A549 (cell line): ENCODE data around the gene HSD17B2. TPM values are rescaled to one million over a fixed set of nuclear protein-coding genes. Genes with fewer than 3 reads are reported as not detected.

Source experiments
- ATAC-seq, 2 experiments: fragments of 200-7000 bp in 1 of 2; fragments of >200 bp in 1 of 2; cut with Nextera tagmentation in 1 of 2; cut with Tn5 transposase in 1 of 2; 3 replicates each; pipeline versions ENCODE4 v1.8.0 to v1.9.1; 2018 to 2020; ENCODE audit warnings: mild to moderate bottlenecking in 1 of 2, moderate library complexity in 1 of 2
- CTCF ChIA-PET: fragments of 300-600 bp; sonication (Branson Sonifier 250); formaldehyde crosslinking; extraction: SDS; loops from one replicate; lab custom pipeline; 2021; ENCODE audit warnings: antibody characterized with exemption, inconsistent platforms; lab: Yijun Ruan, JAX
- POLR2A ChIA-PET: fragments of 350-600 bp; formaldehyde crosslinking; extraction: SDS; loops from one replicate; lab custom pipeline; 2021; ENCODE audit warnings: antibody characterized with exemption, inconsistent platforms; lab: Yijun Ruan, JAX
- DNase-seq, 2 experiments: peaks; one replicate each; pipeline versions ENCODE4 v3.0.0 to v3.0.0-alpha.2; 2011 to 2016; ENCODE audit warnings: low read depth in 1 of 2, low spot score in 1 of 2
- FAIRE-seq: peaks from 2 replicates; lab custom pipeline; 2011; peaks lifted over from hg19 to GRCh38; lab: Jason Lieb, UNC
- H3K27ac ChIP-seq, 2 experiments: fragments of >200 bp; sonication (Bioruptor Twin); formaldehyde crosslinking; 3 replicates each; pipeline ENCODE4 v1.5.1; 2016 to 2017
- H3K4me1 ChIP-seq: fragments of >200 bp; sonication (Bioruptor Twin); formaldehyde crosslinking; 3 replicates; pipeline ENCODE4 v1.6.1; 2016
- H3K4me2 ChIP-seq: fragments of >200 bp; sonication (Bioruptor Twin); formaldehyde crosslinking; 3 replicates; pipeline ENCODE4 v1.6.1; 2016
- H3K4me3 ChIP-seq: fragments of >200 bp; sonication (Bioruptor Twin); formaldehyde crosslinking; 3 replicates; pipeline ENCODE4 v1.5.1; 2016
- H3K9me3 ChIP-seq: fragments of >200 bp; sonication (Bioruptor Twin); formaldehyde crosslinking; 3 replicates; pipeline ENCODE4 v1.6.1; 2016
- BHLHE40 ChIP-seq: IDR thresholded peaks from 2 replicates; pipeline ENCODE4 v1.6.1; 2012; ENCODE audit warnings: low read depth, low read length, inconsistent platforms
- CBX2 ChIP-seq: fragments of 200-600 bp; sonication (generic); IDR thresholded peaks from 2 replicates; pipeline ENCODE4 v1.6.1; 2016; ENCODE audit warnings: low read depth, mild to moderate bottlenecking, borderline replicate concordance
- CHD4 ChIP-seq: fragments of 200-600 bp; sonication (generic); IDR thresholded peaks from 2 replicates; pipeline ENCODE4 v1.6.1; 2016; ENCODE audit warnings: antibody characterized with exemption, mild to moderate bottlenecking, borderline replicate concordance
- ESRRA ChIP-seq: fragments of 150-350 bp; IDR thresholded peaks from 2 replicates; pipeline ENCODE4 v1.6.1; 2014; ENCODE audit warnings: mild to moderate bottlenecking, low read length, borderline replicate concordance
- FOSB ChIP-seq: fragments of 250-450 bp; sonication (Bioruptor Pico); IDR thresholded peaks from 2 replicates; pipeline ENCODE4 v1.5.0; 2020; ENCODE audit warnings: mild to moderate bottlenecking, moderate library complexity
- FOSL2 ChIP-seq, 2 experiments: fragments of 450-650 bp in 1 of 2; fragments of >200 bp in 1 of 2; sonication (Bioruptor Twin) in 1 of 2; formaldehyde crosslinking; IDR thresholded peaks; 2 replicates each; pipeline versions ENCODE4 v1.5.0 to v1.6.1; 2016 to 2020; ENCODE audit warnings: mild to moderate bottlenecking in 1 of 2, moderate library complexity in 1 of 2
- FOXS1 ChIP-seq: fragments of 250-450 bp; sonication (Bioruptor Pico); IDR thresholded peaks from 2 replicates; pipeline ENCODE4 v1.5.0; 2020; ENCODE audit warnings: mild to moderate bottlenecking, moderate library complexity
- HDAC2 ChIP-seq: fragments of 200-600 bp; sonication (generic); IDR thresholded peaks from 2 replicates; pipeline ENCODE4 v1.6.1; 2016
- HEYL ChIP-seq: fragments of 250-450 bp; sonication (Bioruptor Pico); IDR thresholded peaks from 2 replicates; pipeline ENCODE4 v1.8.0; 2021; ENCODE audit warnings: mild to moderate bottlenecking, moderate library complexity
- HOXB13 ChIP-seq: fragments of 250-450 bp; sonication (Bioruptor Pico); IDR thresholded peaks from 2 replicates; pipeline ENCODE4 v1.5.0; 2020; ENCODE audit warnings: low read depth, mild to moderate bottlenecking, moderate library complexity
- KDM5A ChIP-seq: fragments of 200-600 bp; sonication (generic); IDR thresholded peaks from 2 replicates; pipeline ENCODE4 v1.6.1; 2016; ENCODE audit warnings: antibody characterized with exemption, mild to moderate bottlenecking
- MYC ChIP-seq: IDR thresholded peaks from 2 replicates; pipeline ENCODE4 v1.6.1; 2012; ENCODE audit warnings: mild to moderate bottlenecking, inconsistent platforms, low read length, improper control_type of control experiment, borderline replicate concordance
- NPAS2 ChIP-seq: fragments of 250-450 bp; sonication (Bioruptor Pico); IDR thresholded peaks from 2 replicates; pipeline ENCODE4 v1.8.0; 2022; ENCODE audit warnings: mild to moderate bottlenecking, moderate library complexity, borderline replicate concordance
- NR3C1 ChIP-seq: fragments of >200 bp; sonication (Bioruptor Twin); formaldehyde crosslinking; IDR thresholded peaks from 3 replicates; pipeline ENCODE4 v1.6.1; 2017
- PHF8 ChIP-seq: fragments of 200-600 bp; sonication (generic); IDR thresholded peaks from 2 replicates; pipeline ENCODE4 v1.6.1; 2016; ENCODE audit warnings: low read depth, mild to moderate bottlenecking, antibody characterized with exemption, moderate library complexity, borderline replicate concordance
- POLR2AphosphoS2 ChIP-seq: conservative IDR thresholded peaks from 2 replicates; pipeline ENCODE4 v1.6.1; 2012; ENCODE audit warnings: low read length, improper control_type of control experiment, inconsistent platforms
- RARB ChIP-seq: fragments of 250-450 bp; sonication (Bioruptor Pico); IDR thresholded peaks from 2 replicates; pipeline ENCODE4 v1.8.0; 2021; ENCODE audit warnings: mild to moderate bottlenecking, moderate library complexity
- SREBF2 ChIP-seq: fragments of 450-650 bp; IDR thresholded peaks from 2 replicates; pipeline ENCODE4 v1.6.1; 2014; ENCODE audit warnings: mild to moderate bottlenecking, moderate library complexity
- TFCP2L1 ChIP-seq: fragments of 250-450 bp; sonication (Bioruptor Pico); IDR thresholded peaks from 2 replicates; pipeline ENCODE4 v1.5.0; 2021; ENCODE audit warnings: mild to moderate bottlenecking
- ZFP36 ChIP-seq: fragments of 450-650 bp; IDR thresholded peaks from 2 replicates; pipeline ENCODE4 v1.6.1; 2014; ENCODE audit warnings: borderline replicate concordance; ENCODE audit not compliant: partially characterized antibody
- WGBS: methylation state at CpG from one replicate; pipeline ENCODE4 v1.1.6; 2017; ENCODE audit errors: missing lambda C conversion rate; 5-methylcytosine and 5-hydroxymethylcytosine counted together
- polyA plus RNA-seq, 4 experiments: library from polyadenylated mRNA; depleted of rRNA in 3 of 4; stranded (reverse); fragments of >200 nt; fragmentation: RNase III in 1 of 4; extraction: RNeasy Plus Mini Kit Qiagen cat#74134 plus additional on column Dnase treatment in 1 of 4; gene quantifications; 2 replicates in 3 of 4; 3 replicates in 1 of 4; pipeline ENCODE4 v1.2.3, GENCODE V29; 2011 to 2017
- TF ChIP-seq, protein P1 (sequence below): fragments of 250-450 bp; sonication (Bioruptor Pico); IDR thresholded peaks from 2 replicates; pipeline ENCODE4 v1.5.0; 2021; ENCODE audit warnings: mild to moderate bottlenecking, moderate library complexity, borderline replicate concordance
- TF ChIP-seq, protein P2 (sequence below): fragments of >200 bp; sonication (Bioruptor Twin); formaldehyde crosslinking; IDR thresholded peaks from 3 replicates; pipeline ENCODE4 v1.6.1; 2016
- TF ChIP-seq, protein P3 (sequence below): fragments of 200-600 bp; sonication (generic); IDR thresholded peaks from 2 replicates; pipeline ENCODE4 v1.6.1; 2016; ENCODE audit warnings: antibody characterized with exemption, mild to moderate bottlenecking, moderate library complexity
- TF ChIP-seq, protein P4 (sequence below): fragments of >200 bp; sonication (Bioruptor Twin); formaldehyde crosslinking; IDR thresholded peaks from 3 replicates; pipeline ENCODE4 v1.5.1; 2016

The HSD17B2 gene
- polyA plus RNA-seq, 2 of the 4 experiments (the other 2 are of a cell fraction) = 0.03 TPM; not detected in 1

DNA sequence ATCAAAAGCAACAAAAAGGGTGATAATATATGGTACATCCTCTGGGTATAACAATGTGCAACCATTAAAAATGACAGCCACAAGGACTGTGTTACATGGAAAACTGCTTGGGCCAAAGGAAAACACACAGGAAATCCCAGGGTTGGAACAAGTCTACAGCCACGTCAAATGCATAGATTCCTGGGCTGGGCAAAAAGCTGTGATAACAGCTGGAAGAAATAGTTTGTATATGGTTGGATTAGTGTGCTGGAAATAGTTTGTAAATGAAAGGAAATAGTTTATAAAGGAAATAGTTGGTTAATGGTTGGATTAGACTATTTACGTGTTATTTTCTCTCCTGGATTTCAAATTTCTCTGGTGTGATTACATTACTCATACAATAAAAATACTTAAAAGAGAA lies 2.6 kb downstream of the HSD17B2 start:
- Histone ChIP-seq H3K27ac (no peak overlapping the region), H3K4me3 (no peak overlapping the region), H3K4me1 (peaks cover 11% of the 10 kb centered on the region), H3K4me2 (no peak overlapping the region), H3K9me3 (no peaks in the 10 kb centered on the region)
- ChIA-PET CTCF (no interaction called here), POLR2A (no interaction called here)
- TF ChIP-seq HDAC2 (no peak), HEYL (CRISPR knock-in tag) (no peak), POLR2AphosphoS2 (no peak), FOXS1 (CRISPR knock-in tag) (no peak), PHF8 (no peak), BHLHE40 (no peak)
- TF ChIP-seq, protein P1, sequence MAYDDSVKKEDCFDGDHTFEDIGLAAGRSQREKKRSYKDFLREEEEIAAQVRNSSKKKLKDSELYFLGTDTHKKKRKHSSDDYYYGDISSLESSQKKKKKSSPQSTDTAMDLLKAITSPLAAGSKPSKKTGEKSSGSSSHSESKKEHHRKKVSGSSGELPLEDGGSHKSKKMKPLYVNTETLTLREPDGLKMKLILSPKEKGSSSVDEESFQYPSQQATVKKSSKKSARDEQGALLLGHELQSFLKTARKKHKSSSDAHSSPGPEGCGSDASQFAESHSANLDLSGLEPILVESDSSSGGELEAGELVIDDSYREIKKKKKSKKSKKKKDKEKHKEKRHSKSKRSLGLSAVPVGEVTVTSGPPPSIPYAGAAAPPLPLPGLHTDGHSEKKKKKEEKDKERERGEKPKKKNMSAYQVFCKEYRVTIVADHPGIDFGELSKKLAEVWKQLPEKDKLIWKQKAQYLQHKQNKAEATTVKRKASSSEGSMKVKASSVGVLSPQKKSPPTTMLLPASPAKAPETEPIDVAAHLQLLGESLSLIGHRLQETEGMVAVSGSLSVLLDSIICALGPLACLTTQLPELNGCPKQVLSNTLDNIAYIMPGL (CRISPR knock-in tag) = no peak
- FAIRE-seq (no peak), DNase-seq (no peak), ATAC-seq (no peak)
- 63% methylated on average over 2 of the region's 2 CpGs for WGBS

DNA sequence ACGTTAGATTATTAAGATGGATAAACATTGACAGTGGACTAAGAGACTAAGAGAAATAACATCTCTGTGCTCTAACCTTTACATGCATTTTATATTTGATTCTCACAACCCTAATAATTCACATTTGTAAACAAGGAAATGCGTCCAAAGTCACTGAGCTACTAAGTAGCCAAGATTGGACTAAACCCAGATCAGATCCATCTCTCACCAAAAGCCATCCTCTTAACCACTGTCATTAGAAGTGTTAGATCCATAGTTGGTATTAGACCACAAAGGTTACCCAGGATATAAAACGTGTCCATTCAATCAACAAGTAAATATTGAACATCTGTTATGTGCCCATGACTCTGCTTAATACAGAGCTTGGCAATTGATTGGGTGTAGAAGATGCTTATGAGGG lies 5.2 kb downstream of the HSD17B2 start:
- 29% methylated on average over 3 of the region's 3 CpGs for whole genome bisulfite sequencing

More for the DNA sequence above, 5.2 kb downstream of the HSD17B2 start:
- TF ChIP-seq RARB (CRISPR knock-in tag) = no peak
- TF ChIP-seq NR3C1 = no peak
- TF ChIP-seq, protein P2, sequence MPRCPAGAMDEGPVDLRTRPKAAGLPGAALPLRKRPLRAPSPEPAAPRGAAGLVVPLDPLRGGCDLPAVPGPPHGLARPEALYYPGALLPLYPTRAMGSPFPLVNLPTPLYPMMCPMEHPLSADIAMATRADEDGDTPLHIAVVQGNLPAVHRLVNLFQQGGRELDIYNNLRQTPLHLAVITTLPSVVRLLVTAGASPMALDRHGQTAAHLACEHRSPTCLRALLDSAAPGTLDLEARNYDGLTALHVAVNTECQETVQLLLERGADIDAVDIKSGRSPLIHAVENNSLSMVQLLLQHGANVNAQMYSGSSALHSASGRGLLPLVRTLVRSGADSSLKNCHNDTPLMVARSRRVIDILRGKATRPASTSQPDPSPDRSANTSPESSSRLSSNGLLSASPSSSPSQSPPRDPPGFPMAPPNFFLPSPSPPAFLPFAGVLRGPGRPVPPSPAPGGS = no peak
- no peak for TF ChIP-seq CBX2
- TF ChIP-seq, protein P3, sequence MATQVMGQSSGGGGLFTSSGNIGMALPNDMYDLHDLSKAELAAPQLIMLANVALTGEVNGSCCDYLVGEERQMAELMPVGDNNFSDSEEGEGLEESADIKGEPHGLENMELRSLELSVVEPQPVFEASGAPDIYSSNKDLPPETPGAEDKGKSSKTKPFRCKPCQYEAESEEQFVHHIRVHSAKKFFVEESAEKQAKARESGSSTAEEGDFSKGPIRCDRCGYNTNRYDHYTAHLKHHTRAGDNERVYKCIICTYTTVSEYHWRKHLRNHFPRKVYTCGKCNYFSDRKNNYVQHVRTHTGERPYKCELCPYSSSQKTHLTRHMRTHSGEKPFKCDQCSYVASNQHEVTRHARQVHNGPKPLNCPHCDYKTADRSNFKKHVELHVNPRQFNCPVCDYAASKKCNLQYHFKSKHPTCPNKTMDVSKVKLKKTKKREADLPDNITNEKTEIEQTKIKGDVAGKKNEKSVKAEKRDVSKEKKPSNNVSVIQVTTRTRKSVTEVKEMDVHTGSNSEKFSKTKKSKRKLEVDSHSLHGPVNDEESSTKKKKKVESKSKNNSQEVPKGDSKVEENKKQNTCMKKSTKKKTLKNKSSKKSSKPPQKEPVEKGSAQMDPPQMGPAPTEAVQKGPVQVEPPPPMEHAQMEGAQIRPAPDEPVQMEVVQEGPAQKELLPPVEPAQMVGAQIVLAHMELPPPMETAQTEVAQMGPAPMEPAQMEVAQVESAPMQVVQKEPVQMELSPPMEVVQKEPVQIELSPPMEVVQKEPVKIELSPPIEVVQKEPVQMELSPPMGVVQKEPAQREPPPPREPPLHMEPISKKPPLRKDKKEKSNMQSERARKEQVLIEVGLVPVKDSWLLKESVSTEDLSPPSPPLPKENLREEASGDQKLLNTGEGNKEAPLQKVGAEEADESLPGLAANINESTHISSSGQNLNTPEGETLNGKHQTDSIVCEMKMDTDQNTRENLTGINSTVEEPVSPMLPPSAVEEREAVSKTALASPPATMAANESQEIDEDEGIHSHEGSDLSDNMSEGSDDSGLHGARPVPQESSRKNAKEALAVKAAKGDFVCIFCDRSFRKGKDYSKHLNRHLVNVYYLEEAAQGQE = no peak
- TF ChIP-seq CHD4 = no peak
- TF ChIP-seq FOSL2 (IDR thresholded peaks at IDR 0.05) = no peak
- TF ChIP-seq FOSL2 (CRISPR knock-in tag; IDR thresholded peaks at IDR 0.05) = no peak
- TF ChIP-seq KDM5A = no peak
- TF ChIP-seq NPAS2 (CRISPR knock-in tag) = no peak
- no peak for TF ChIP-seq SREBF2
- TF ChIP-seq TFCP2L1 = no peak
- no peak for TF ChIP-seq FOSB (CRISPR knock-in tag)
- TF ChIP-seq ESRRA = no peak
- no peak for TF ChIP-seq ZFP36
- TF ChIP-seq PHF8 = no peak
- TF ChIP-seq MYC = no peak
- TF ChIP-seq, protein P4, sequence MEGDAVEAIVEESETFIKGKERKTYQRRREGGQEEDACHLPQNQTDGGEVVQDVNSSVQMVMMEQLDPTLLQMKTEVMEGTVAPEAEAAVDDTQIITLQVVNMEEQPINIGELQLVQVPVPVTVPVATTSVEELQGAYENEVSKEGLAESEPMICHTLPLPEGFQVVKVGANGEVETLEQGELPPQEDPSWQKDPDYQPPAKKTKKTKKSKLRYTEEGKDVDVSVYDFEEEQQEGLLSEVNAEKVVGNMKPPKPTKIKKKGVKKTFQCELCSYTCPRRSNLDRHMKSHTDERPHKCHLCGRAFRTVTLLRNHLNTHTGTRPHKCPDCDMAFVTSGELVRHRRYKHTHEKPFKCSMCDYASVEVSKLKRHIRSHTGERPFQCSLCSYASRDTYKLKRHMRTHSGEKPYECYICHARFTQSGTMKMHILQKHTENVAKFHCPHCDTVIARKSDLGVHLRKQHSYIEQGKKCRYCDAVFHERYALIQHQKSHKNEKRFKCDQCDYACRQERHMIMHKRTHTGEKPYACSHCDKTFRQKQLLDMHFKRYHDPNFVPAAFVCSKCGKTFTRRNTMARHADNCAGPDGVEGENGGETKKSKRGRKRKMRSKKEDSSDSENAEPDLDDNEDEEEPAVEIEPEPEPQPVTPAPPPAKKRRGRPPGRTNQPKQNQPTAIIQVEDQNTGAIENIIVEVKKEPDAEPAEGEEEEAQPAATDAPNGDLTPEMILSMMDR = no peak
- no peak for TF ChIP-seq FOXS1 (CRISPR knock-in tag)
- no peak for TF ChIP-seq HOXB13 (CRISPR knock-in tag)
- Histone ChIP-seq H3K9me3 (no peaks in the 10 kb centered on the region), H3K4me1 (peaks cover 2% of the 10 kb centered on the region), H3K4me3 (no peak overlapping the region), H3K27ac (no peak overlapping the region), H3K4me2 (no peak overlapping the region)
- no peak for DNase-seq
- ChIA-PET POLR2A (no interaction called here), CTCF (interaction anchor here (0.9 to 1.3 kb wide), 2 partner anchors 8 to 21 kb away, joined by 3 to 4 read pairs; no protein-coding TSS in a partner anchor)
- no peak for ATAC-seq
- FAIRE-seq = no peak
